DMS153 (cell line): Measurements from ENCODE around the gene SKAP1.
A peak's percentile ranks its signal among the peaks of the same experiment; 100 is the strongest.
"Not testable (repeated sequence)": the region's sequence is repeated elsewhere in the genome, so short reads cannot be mapped to it uniquely, and the experiment has no call there.

Experiments used
- DNase-seq: peaks from one replicate; lab custom pipeline; 2025; lab: John Stamatoyannopoulos, UW

The SKAP1 gene

GRCh38 chr17:48373130-48373830 is 56.7 kb downstream of the SKAP1 start:
- no peak for DNase-seq

DNA sequence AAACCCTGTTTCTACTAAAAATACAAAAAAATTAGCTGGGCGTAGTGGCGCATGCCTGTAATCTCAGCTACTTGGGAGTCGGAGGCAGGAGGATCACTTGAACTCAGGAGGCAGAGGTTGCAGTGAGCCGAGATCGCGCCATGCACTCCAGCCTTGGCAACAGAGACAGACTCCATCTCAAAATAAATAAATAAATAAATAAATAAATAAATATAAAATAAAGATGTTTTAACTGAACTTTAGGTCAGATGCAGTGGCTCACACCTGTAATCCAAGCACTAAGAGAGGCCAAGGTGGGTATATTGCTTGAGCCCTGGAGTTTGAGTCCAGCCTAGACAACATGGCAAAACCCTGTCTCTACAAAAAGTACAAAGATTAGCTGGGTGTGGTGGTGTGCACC is 61.0 kb downstream of the SKAP1 start:
- DNase-seq: not testable (repeated sequence)

DNA sequence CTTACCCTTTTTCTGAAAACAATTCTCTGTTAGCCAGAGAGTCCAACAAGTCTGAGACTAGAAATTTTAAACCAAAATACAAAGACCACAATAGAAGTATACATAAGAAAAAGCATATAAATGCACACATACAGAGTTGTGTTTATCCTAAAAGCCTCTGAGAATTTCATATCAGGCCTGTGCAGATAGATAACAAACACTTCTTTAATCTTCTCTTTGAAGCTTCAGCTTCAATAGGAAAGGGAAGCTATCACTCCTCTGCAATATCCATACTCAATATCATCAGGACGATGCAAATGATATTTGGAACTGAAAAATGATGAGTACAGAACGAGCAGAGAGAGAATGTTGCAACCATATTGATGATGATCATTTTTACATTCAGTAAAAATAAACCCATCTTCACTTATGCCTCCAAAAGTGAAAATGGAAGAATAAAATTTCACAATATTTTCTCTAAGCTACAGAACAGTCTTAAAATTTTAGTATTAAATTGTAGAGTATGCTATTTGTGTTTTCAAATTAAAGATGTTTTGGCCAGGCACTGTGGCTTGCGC is 61.6 kb downstream of the SKAP1 start:
- DNase-seq: no peak

DNA sequence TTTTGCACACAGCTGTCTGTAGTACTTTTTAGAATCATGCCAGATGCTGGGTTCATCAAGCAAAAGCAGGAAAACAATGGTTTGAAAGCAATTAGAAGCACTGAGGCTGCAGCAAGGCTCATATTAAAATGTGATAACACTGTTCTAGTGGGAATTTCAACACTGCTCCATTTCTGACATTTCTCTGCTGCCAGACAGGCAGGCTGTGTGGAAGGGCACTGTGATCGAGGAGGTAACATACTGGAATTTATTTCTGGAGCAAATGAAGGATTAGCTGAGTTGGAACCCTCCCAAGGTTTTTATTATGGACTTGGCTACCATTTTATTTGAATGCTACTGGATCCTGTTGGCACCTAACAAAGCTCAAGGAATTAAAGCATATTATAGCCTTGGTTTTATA is 66.9 kb downstream of the SKAP1 start:
- no peak for DNase-seq

DNA sequence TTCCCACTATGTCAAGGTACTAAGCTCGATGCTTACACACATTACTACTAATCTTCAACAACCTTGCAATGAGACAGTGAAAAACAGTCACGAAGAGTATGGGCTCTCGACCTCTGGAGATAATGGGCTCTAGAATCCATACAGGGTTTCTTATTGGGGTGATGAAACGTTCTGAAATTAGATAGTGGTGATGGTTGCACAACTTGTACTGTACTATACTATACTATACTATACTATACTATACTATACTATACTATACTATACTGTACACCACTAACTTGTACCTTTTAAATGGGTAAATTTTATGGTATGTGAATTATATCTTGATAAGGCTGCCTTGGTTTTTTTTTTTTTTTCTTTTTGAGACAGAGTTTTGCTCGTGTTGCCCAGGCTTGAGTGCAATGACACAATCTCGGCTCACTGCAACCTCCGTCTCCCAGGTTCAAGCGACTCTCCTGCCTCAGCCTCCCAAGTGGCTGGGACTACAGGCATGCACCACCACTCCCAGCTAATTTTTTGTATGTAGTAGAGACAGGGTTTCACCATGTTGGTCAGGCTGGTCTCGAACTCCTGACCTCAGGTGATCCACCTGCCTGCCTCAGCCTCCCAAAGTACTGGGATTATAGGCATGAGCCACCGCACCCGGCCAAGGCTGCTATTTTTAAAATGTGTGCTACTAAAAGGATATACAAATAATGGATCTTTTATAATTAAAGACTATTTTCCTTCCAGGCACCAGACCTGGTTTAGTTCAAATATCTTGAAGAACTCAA is 69.0 kb downstream of the SKAP1 start:
- not testable (repeated sequence) for DNase-seq

GRCh38 chr17:48357779-48358602 is 72.0 kb downstream of the SKAP1 start:
- DNase-seq: no peak

- DNase-seq: no peak
Measured at GRCh38 chr17:48356866-48357265, 73.1 kb downstream of the SKAP1 start.

DNA sequence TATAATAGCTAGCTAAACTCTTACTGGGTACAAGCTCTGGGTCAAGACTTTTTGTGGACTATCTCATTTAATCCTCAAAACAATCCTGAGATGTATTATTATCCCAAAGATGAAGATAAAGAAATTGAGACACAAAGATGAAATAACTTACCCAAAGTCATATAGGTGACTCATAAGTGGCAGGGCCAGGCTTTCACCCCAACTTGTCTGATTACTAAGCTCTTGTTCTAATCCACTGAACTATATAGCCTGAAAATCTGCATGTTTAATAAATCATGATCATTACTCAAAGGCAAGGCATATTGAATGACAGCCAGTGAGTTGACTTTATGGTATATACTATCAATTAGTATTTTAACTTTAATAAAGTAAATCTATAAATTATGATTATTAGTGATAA is 77.4 kb downstream of the SKAP1 start:
- no peak for DNase-seq

- DNase-seq: no peak
Measured at GRCh38 chr17:48351911-48352332, 78.1 kb downstream of the SKAP1 start.

GRCh38 chr17:48348352-48348751 is 81.7 kb downstream of the SKAP1 start:
- no peak for DNase-seq

DNA sequence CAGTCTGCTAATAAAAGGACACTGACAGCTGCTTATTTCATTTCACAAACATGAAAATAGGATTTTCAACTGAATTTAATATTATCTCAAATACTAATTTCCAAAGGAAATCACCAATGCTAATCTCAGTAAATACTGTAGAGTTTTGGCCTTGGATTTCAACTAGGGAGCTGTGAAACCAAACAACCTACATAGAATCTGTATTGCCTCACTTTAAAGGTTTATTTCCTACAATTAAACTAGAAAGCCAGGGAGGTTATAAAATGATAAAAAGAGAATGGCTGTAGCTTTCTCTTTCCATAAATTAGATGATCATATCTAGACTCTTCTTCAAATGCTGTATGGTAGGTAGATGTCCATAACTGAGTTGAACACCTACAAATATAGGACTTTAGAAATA is 82.8 kb downstream of the SKAP1 start:
- DNase-seq: no peak

GRCh38 chr17:48344251-48344650 is 85.8 kb downstream of the SKAP1 start:
- DNase-seq: no peak

GRCh38 chr17:48340916-48341315 is 89.1 kb downstream of the SKAP1 start:
- no peak for DNase-seq

DNA sequence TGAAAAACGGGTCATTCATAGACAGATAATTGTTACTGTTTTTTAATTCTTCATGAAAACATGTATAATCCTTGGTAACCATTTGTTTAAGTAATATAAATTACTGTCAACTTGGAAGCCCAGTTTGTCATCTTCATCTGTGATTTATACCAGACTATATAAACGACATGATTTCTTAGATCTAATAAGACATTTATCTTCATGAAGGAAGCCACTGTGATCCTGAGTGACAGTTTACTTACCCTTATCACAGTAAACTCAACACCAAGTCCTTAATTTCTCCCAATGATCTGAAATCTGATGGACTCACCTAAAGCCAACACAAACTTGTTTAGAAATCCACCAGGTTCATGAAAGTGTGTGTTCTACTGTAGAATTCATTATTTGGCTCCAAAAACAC is 91.3 kb downstream of the SKAP1 start:
- DNase-seq: no peak

DNA sequence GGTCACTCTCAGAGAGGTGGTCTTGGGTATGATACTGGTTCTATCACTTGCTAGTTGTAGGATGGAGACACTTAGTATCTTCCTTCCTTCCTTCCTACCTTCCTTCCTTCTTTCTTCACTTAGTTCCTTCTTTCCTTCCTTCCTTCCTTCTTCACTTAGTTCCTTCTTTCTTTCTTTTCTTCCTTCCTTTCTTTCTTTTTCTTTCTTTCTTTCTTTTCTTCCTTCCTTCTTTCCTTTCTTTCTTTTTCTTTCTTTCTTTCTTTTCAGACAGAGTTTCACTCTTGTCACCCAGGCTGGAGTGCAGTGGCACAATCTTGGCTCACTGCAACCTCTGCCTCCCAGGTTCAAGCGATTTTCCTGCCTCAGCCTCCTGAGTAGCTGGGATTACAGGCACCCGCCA is 92.1 kb downstream of the SKAP1 start:
- not testable (repeated sequence) for DNase-seq

DNA sequence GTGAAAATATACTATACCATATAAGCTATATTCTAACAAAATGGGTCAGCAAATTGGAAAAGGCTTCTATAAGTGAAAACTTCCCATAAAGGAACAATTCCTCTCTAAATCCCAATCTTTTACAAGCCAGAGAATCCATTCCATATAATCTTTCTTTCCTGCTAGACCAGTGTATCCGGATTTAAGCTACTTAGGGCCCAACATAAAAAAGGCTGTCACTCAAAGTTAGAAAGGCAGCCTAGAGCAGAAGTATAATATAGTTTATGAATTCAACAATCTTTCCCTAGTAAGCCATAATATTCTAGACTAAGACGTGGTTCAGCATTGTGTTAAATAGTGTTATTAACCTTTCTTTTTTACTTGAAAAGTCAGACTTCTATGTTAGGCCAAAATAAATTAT is 93.0 kb downstream of the SKAP1 start:
- DNase-seq: no peak

DNA sequence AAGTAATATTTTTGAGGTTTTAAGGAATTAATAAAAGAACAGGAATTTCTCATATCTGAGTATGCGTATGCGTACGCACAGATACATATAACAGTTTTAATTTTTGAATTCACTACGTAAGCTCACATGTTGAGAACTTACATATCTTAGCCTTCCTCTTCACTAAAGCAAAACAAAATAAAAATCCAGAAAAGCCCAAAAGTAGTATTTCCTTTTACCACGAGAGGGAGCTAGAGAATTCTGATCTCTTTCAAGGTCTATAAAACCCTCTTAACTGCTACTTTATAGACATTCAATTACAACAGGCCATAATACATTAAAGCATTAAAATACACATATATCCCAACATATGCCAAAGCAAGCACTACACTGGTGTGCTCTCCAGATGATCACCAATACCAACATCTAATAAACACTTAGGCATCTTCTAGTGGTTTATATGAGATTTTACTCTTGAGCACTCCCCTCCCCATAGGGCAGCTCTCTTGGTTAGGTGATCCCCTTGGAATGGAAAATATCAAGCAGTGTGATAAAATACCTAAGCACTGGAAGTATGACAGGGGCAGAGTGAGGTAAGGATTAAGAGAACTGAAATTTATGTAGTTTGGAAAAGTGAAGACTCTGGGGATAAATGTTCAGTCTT is 94.0 kb downstream of the SKAP1 start:
- DNase-seq: peak; percentile 18

GRCh38 chr17:48335146-48335784 is 94.7 kb downstream of the SKAP1 start:
- no peak for DNase-seq

DNA sequence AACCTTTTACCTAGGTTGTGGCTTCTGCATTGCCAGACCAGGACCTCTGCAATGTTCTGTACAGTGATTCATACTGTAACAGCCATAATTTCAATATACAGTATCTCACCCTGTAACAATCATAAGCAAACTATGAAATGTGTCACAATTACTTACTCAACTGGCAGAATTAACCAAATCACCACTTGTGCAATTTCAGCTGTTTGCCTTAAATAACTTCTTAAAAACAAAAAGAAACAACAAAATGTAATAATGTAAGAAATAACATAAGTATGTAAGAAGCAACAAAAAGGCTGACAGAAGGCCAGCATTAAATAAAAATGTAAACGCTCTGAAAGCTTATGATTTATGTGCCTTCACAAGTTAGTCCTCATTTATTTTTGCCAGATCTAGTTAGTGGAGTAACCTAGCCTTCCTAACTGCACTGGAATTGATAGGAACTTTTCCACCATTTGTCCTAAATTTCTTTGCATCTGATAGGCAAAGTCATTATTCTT is 96.9 kb downstream of the SKAP1 start:
- no peak for DNase-seq

- DNase-seq: no peak
Measured at GRCh38 chr17:48330887-48331286, 99.1 kb downstream of the SKAP1 start.

DNA sequence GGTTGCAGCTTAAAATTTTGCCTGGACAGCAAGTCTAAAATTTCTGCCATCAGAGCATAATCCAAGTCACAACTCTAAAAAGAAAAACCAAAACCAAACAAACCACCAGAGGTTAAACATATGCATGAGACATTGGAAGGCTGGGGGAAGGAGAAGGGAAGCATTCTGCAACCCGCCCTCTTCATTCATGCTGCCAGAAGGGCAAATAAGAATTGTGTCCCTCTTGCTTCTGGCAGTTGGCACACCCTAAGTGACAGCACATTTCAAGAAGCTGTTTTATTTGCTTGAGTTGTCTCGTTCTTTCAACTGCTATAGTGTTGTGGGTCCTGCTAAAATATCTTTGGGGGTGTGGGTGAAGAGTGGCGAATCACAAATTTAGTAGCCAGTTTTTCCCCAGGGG is 99.6 kb downstream of the SKAP1 start:
- no peak for DNase-seq
